Suppressor macrophage (primary cell): ENCODE measurements around the gene GRB10.

Source experiments
- DNase-seq, 4 experiments: peaks; one replicate each; pipeline ENCODE4 v3.0.0-alpha.2; 2020 to 2022

The GRB10 gene

GRCh38 chr7:50540785-50541579 lies 241.7 kb downstream of the GRB10 start:
- DNase-seq, result no peak
